Neural cell (in vitro differentiated cells): ENCODE data around the gene SOS1. TPM values are rescaled to one million over a fixed set of nuclear protein-coding genes. Genes with fewer than 3 reads are reported as not detected.

Source experiments
- H2AFZ ChIP-seq: fragments of 200-600, 300-800 bp; sonication (generic), shearing (Covaris generic); 2 replicates; pipeline ENCODE4 v1.6.0; 2014; ENCODE audit warnings: low read depth, mild to moderate bottlenecking, antibody characterized with exemption, low read length, moderate library complexity
- H3F3A ChIP-seq: fragments of 200-600 bp; shearing (Covaris generic); 2 replicates; pipeline ENCODE4 v1.6.1; 2016; ENCODE audit warnings: mild to moderate bottlenecking, moderate library complexity, mixed read lengths, antibody characterized with exemption, low read length; ENCODE audit not compliant: insufficient read depth, poor library complexity, severe bottlenecking
- H3K27ac ChIP-seq: fragments of 200-600, 300-800 bp; sonication (generic), shearing (Covaris generic); 2 replicates; pipeline ENCODE4 v1.5.1; 2014; ENCODE audit warnings: mild to moderate bottlenecking, low read length, moderate library complexity
- H3K27me3 ChIP-seq: fragments of 300-800, 200-600 bp; sonication (generic), shearing (Covaris generic); 2 replicates; pipeline ENCODE4 v1.6.0; 2014; ENCODE audit warnings: mild to moderate bottlenecking, low read depth, low read length, moderate library complexity; ENCODE audit not compliant: insufficient read depth
- H3K36me3 ChIP-seq: fragments of 300-800, 200-600 bp; sonication (generic), shearing (Covaris generic); 2 replicates; pipeline ENCODE4 v1.5.1; 2014; ENCODE audit warnings: mild to moderate bottlenecking, antibody characterized with exemption, low read length, moderate library complexity; ENCODE audit not compliant: insufficient read depth
- H3K4me2 ChIP-seq: fragments of 300-800, 200-600 bp; sonication (generic), shearing (Covaris generic); 2 replicates; pipeline ENCODE4 v1.6.0; 2014; ENCODE audit warnings: mild to moderate bottlenecking, low read length
- H3K4me3 ChIP-seq: fragments of 300-800, 200-600 bp; sonication (generic), shearing (Covaris generic); 2 replicates; pipeline ENCODE4 v1.5.1; 2014; ENCODE audit warnings: mild to moderate bottlenecking, low read length, moderate library complexity
- H3K79me2 ChIP-seq: fragments of 200-600 bp; shearing (Covaris generic); replicated peaks from 2 replicates; pipeline ENCODE4 v1.6.0; 2014; ENCODE audit warnings: mild to moderate bottlenecking, low read length, moderate library complexity; ENCODE audit not compliant: insufficient read depth
- H3K9ac ChIP-seq: fragments of 300-800, 200-600 bp; sonication (generic), shearing (Covaris generic); 2 replicates; pipeline ENCODE4 v1.6.1; 2016; ENCODE audit warnings: mild to moderate bottlenecking, low read length, mixed read lengths
- H3K9me2 ChIP-seq: fragments of 200-600 bp; shearing (Covaris generic); 2 replicates; pipeline ENCODE4 v1.6.1; 2016; ENCODE audit warnings: mild to moderate bottlenecking, low read length, mixed read lengths; ENCODE audit not compliant: insufficient read depth
- H3K9me3 ChIP-seq: fragments of 200-600, 300-800 bp; sonication (generic), shearing (Covaris generic); 2 replicates; pipeline ENCODE4 v1.6.1; 2016; ENCODE audit warnings: mild to moderate bottlenecking, mixed run types, low read length, moderate library complexity, mixed read lengths
- H4K20me1 ChIP-seq: fragments of 200-600 bp; shearing (Covaris generic); 2 replicates; pipeline ENCODE4 v1.6.1; 2016; ENCODE audit warnings: mild to moderate bottlenecking, mixed run types; ENCODE audit not compliant: insufficient read depth
- CTCF ChIP-seq: fragments of 450-650 bp; IDR thresholded peaks from 2 replicates; pipeline ENCODE4 v1.5.1; 2014; ENCODE audit warnings: antibody characterized with exemption, mild to moderate bottlenecking, moderate library complexity; ENCODE audit not compliant: poor library complexity, severe bottlenecking
- EP300 ChIP-seq: fragments of 450-650 bp; conservative IDR thresholded peaks from 2 replicates; pipeline ENCODE4 v1.6.1; 2014; ENCODE audit warnings: antibody characterized with exemption, mild to moderate bottlenecking, moderate library complexity; ENCODE audit not compliant: poor library complexity, severe bottlenecking
- EZH2 ChIP-seq: fragments of 200-600, 300-800 bp; shearing (Covaris generic), sonication (generic); IDR thresholded peaks from 2 replicates; pipeline ENCODE4 v1.6.1; 2014; ENCODE audit warnings: antibody characterized with exemption, low read length, borderline replicate concordance, mild to moderate bottlenecking; ENCODE audit not compliant: insufficient read depth, poor library complexity, severe bottlenecking
- MXI1 ChIP-seq: fragments of 450-650 bp; conservative IDR thresholded peaks from 2 replicates; pipeline ENCODE4 v1.6.1; 2014; ENCODE audit warnings: antibody characterized with exemption, mild to moderate bottlenecking; ENCODE audit not compliant: poor library complexity, severe bottlenecking
- POLR2AphosphoS5 ChIP-seq: IDR thresholded peaks from 2 replicates; pipeline ENCODE4 v1.6.1; 2012
- RAD21 ChIP-seq: fragments of 450-650 bp; conservative IDR thresholded peaks from 2 replicates; pipeline ENCODE4 v1.6.1; 2014; ENCODE audit warnings: antibody characterized with exemption, mild to moderate bottlenecking, moderate library complexity
- REST ChIP-seq: IDR thresholded peaks from 2 replicates; pipeline ENCODE4 v1.6.1; 2012; ENCODE audit warnings: borderline replicate concordance
- SMC3 ChIP-seq: fragments of 450-650 bp; conservative IDR thresholded peaks from 2 replicates; pipeline ENCODE4 v1.6.1; 2014; ENCODE audit warnings: antibody characterized with exemption, mild to moderate bottlenecking, moderate library complexity; ENCODE audit not compliant: poor library complexity
- TAF1 ChIP-seq: IDR thresholded peaks from 2 replicates; pipeline ENCODE4 v1.6.1; 2012; ENCODE audit warnings: low read depth
- polyA plus RNA-seq: library from polyadenylated mRNA; depleted of rRNA; stranded (reverse); fragments of >200 nt; gene quantifications from 2 replicates; pipeline ENCODE4 v1.2.3, GENCODE V29; 2014

SOS1 gene
- polyA plus RNA-seq, 1 donor from 2014 or later = 19.0 TPM

- peaks cover 3% of the 10 kb centered on the region for H3K79me2 ChIP-seq
- H3K9ac ChIP-seq = no peak overlapping the region
- no peak overlapping the region for H3K27ac ChIP-seq
- H3K9me2 ChIP-seq = no peaks in the 10 kb centered on the region
- H4K20me1 ChIP-seq = peaks cover 2% of the 10 kb centered on the region
- H3K4me3 ChIP-seq = no peak overlapping the region
- no peaks in the 10 kb centered on the region for H3K36me3 ChIP-seq
- no peaks in the 10 kb centered on the region for H3F3A ChIP-seq
- H3K4me2 ChIP-seq = no peak overlapping the region
- H3K9me3 ChIP-seq = no peaks in the 10 kb centered on the region
- no peak overlapping the region for H2AFZ ChIP-seq
- TF ChIP-seq TAF1 (no peak), RAD21 (no peak), SMC3 (no peak), CTCF (no peak), EZH2 (no peak), REST (no peak), MXI1 (no peak), EP300 (no peak), POLR2AphosphoS5 (no peak)
- H3K27me3 ChIP-seq = no peaks in the 10 kb centered on the region
These were observed 58.5 kb downstream of the SOS1 start for GRCh38 chr2:39062320-39062719.

DNA sequence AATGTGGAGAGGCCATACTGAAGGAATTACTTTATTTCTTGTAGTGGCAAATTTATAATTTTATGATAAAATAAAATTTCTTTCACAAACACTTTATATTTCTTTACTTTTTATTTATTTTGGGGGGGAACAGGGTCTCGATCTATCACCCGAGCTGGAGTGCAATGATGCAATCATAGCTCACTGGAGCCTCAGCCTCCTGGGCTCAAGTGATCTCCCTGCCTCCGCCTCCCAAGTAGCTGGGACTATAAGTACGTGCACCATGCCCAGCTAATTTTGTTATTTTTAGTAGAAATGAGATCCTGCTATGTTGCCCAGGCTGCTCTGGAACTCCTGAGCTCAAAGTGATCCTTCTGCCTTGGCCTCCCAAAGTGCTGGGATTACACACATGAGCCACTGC, 59.6 kb downstream of the SOS1 start:
- no peaks in the 10 kb centered on the region for H3K36me3 ChIP-seq
- H3F3A ChIP-seq = no peaks in the 10 kb centered on the region
- H3K4me2 ChIP-seq = no peak overlapping the region
- no peak overlapping the region for H3K27ac ChIP-seq
- peaks cover 2% of the 10 kb centered on the region for H4K20me1 ChIP-seq
- no peaks in the 10 kb centered on the region for H3K9me2 ChIP-seq
- H3K9me3 ChIP-seq = no peaks in the 10 kb centered on the region
- H3K79me2 ChIP-seq = peaks cover 7% of the 10 kb centered on the region
- no peaks in the 10 kb centered on the region for H3K27me3 ChIP-seq
- H3K9ac ChIP-seq = no peak overlapping the region
- no peak overlapping the region for H3K4me3 ChIP-seq
- no peak overlapping the region for H2AFZ ChIP-seq
- TF ChIP-seq RAD21 (no peak), POLR2AphosphoS5 (no peak), SMC3 (no peak), EZH2 (no peak), MXI1 (no peak), EP300 (no peak), TAF1 (no peak), REST (no peak), CTCF (no peak)
